Thymus (tissue), 11 donors: ENCODE results near the gene THTPA. TPM values are rescaled to one million over a fixed set of nuclear protein-coding genes. Genes with fewer than 3 reads are reported as not detected.

Experiments used
- DNase-seq, 9 donors: peaks; one replicate each; pipeline ENCODE4 v3.0.0-alpha.2; 2013; ENCODE audit warnings: low spot score in 9 of 9, low read depth in 6 of 9, missing footprints in 1 of 9
- H3K27ac ChIP-seq, 2 donors: one replicate each; pipeline ENCODE4 v1.5.1; 2013; ENCODE audit warnings: control low read depth in 1 of 2, low read depth in 1 of 2, low read length in 1 of 2, mild to moderate bottlenecking in 1 of 2, moderate library complexity in 1 of 2
- H3K27me3 ChIP-seq, 2 donors: one replicate each; pipeline ENCODE4 v1.5.1; 2013; ENCODE audit warnings: low read length in 1 of 2; ENCODE audit not compliant: control insufficient read depth in 2 of 2, insufficient read depth in 1 of 2
- H3K36me3 ChIP-seq, 2 donors: one replicate each; pipeline ENCODE4 v1.5.1; 2013; ENCODE audit warnings: low read length in 1 of 2, mild to moderate bottlenecking in 1 of 2, moderate library complexity in 1 of 2; ENCODE audit not compliant: control insufficient read depth in 2 of 2, insufficient read depth in 2 of 2
- H3K4me1 ChIP-seq, 2 donors: one replicate each; pipeline ENCODE4 v1.5.1; 2013; ENCODE audit warnings: low read length in 2 of 2; ENCODE audit not compliant: control insufficient read depth in 2 of 2, insufficient read depth in 2 of 2
- H3K4me3 ChIP-seq, 2 donors: one replicate each; pipeline ENCODE4 v1.5.1; 2013; ENCODE audit warnings: low read length in 2 of 2, control low read depth in 1 of 2, mild to moderate bottlenecking in 1 of 2
- H3K9me3 ChIP-seq, 2 donors: one replicate each; pipeline ENCODE4 v1.5.1; 2013; ENCODE audit warnings: low read length in 1 of 2, mild to moderate bottlenecking in 1 of 2; ENCODE audit not compliant: control insufficient read depth in 2 of 2, insufficient read depth in 1 of 2
- WGBS: extraction: QIAGEN DNeasy Blood & Tissue Kit; methylation state at CpG from one replicate; pipeline ENCODE4 v1.1.7; 2013; 5-methylcytosine and 5-hydroxymethylcytosine counted together
- polyA plus RNA-seq: library from polyadenylated mRNA; stranded (reverse); fragments of 200-250 nt; gene quantifications from one replicate; pipeline ENCODE4 v1.2.3, GENCODE V29; 2013
- total RNA-seq: library from RNA; stranded (reverse); fragments of 120-200 nt; gene quantifications from one replicate; pipeline ENCODE4 v1.2.4, GENCODE V29; 2013
- donor health status: healthy.

The THTPA gene
- total and polyA plus RNA-seq, 2 donors: 6.7 to 8.8 TPM

DNA sequence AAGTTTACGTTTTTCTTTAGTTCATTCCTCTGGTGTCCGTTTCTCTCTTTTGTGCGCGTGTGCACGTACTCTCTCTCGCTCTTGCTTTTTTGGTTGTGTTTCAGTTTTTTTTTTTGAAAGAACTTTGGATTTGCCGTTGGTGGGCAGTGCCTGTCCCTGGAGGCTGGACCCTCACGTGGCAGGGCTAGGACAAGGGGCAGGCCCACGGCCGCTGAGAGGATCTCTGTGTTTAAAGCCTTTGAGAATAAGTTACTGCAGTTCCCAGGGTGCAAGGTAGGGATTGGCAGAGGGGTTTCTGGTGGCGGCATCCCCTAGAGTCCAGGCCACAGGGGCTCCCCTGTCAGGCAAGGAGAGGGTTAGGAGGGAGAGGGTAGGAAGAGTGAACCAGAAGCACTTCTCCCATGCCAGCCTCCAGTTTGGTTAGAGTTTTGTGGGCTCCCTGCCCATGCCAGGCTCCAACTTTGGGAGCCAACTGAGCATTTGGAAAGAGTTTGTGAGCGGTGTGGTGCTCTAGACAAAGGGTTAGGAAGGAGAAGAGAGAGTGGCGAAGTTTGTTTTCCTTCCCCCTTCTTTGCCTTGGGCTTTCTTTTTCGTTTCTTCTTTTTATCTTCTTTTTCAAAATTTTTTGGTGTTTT lies 35.1 kb upstream of the THTPA start:
- H3K36me3 ChIP-seq: peaks cover 0 to 4% of the 10 kb centered on the region in 2 donors
- no peak overlapping the region for H3K27ac ChIP-seq
- no peak overlapping the region for H3K4me3 ChIP-seq
- WGBS: 95% methylated on average over 14 of the region's 14 CpGs
- no peaks in the 10 kb centered on the region for H3K27me3 ChIP-seq
- DNase-seq: no peak
- no peaks in the 10 kb centered on the region for H3K4me1 ChIP-seq
- no peaks in the 10 kb centered on the region for H3K9me3 ChIP-seq

DNA sequence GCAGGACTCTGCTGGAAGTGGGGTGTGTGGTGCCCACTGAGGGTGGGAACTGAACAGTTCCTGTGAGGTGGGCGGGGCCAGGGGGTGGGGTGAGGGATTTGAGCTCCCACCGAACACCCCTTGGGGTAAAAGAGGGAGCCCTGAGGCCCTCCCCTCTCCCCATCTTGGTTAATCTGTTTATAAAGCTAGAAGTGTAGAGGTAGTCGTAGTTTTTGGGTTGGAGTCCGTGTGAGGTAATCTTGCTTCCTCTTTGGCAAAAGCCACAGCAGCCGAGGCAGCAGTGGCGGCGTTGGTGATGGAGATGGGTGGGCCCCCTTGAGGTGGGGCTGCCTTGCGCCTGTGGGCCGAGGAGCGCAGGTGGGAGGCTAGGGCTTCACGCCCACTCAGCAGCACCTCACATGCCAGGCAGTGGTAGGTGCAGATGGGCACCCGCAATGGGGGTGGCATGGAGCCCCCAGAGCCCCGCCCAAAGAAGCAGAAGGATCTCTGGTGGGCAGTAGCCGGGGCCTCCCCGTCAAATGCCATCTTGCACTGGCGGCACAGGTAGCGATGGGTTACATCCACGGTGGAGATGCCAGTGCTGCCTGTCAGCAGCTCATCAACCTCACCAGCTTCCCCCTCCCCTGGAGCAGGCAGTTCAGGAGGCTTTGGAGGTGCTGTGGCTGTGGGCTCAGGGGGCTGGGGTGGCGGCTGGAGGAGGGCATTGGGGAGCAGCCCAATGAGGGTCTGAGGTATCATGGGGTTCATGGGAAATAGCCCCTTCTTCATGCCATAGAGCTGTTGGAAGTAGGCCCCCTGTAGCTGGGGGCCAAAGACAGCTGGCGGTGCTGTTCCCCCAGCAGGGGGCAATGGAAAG lies 34.1 kb upstream of the THTPA start:
- WGBS: 73% methylated on average over 20 of the region's 20 CpGs
- no peak for DNase-seq
- no peaks in the 10 kb centered on the region for H3K4me1 ChIP-seq

DNA sequence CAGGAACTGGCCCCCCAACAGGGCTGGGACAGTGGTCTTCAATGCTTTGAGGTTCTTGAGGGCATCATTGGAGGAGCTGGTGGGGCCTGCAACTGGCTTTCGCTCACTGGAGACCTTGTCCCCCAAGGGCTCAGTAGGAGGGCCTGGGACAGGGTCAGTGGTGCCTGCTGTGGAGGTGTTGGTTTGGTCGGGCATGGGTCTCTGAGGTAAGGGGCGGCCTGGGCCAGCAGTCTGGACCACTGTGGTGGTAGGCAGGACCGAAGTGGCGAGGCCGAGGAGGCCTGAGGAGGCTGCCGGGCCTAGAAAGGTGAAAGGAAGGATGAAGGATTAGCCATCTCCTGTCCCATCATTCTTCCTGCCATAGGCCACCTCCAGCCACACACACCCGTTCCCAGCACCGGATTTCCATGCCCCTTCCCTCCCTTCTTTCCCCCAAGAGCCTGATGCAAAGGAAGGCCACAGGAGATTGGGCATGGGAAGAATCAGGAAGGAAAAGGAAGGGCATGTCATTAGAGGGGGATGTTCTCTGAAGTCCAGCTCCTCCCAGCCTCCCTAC lies 33.4 kb upstream of the THTPA start:
- WGBS: 97% methylated on average over 9 of the region's 9 CpGs
- no peak for DNase-seq

More for the DNA sequence above, 34.1 kb upstream of the THTPA start:
- H3K27ac ChIP-seq: no peak overlapping the region
- H3K27me3 ChIP-seq: no peaks in the 10 kb centered on the region
- no peaks in the 10 kb centered on the region for H3K9me3 ChIP-seq
- no peak overlapping the region for H3K4me3 ChIP-seq
- peaks cover 0 to 4% of the 10 kb centered on the region in 2 donors for H3K36me3 ChIP-seq

DNA sequence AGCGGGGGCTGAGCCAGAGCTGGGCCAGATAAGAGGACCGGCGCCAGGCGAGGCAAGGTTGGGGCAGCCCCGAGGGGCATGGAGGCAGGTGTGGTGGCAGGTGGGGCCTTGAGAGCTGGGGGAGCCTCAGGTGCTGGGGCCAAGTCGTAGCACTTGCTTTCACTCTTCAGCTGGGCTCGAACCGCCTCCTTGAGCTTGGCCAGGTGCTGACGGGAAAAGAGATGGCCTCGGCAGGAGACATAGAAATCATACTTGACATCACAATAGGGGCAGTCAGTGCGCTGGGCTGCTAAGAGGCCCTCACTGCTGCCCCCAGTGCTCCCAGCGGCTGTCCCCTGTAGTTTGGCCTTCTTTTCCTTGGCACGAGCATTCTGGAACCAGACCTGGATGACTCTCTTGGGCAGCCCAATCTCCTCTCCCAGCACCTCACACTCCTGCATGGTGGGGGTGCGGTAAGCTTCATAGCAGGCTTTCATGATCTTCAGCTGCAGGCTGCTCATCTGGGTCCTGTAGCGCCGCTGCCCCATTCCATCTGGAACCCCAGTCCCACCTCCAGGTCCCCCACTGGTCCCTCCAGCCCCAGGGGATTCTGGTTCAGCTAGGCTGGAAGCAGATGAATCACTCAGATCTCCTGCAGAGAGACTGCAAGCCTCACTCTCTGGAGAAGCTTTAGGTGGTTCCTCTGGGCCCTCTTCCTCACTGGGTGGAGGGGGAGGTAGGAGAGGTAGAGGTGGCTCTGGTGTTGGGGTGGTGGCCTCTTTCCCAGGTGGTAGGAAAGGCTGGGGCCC lies 32.6 kb upstream of the THTPA start:
- Histone ChIP-seq H3K27me3 (no peaks in the 10 kb centered on the region), H3K36me3 (peaks cover 0 to 4% of the 10 kb centered on the region in 2 donors), H3K4me1 (no peaks in the 10 kb centered on the region), H3K27ac (no peak overlapping the region), H3K4me3 (no peak overlapping the region), H3K9me3 (no peaks in the 10 kb centered on the region)
- WGBS: 95% methylated on average over 16 of the region's 16 CpGs
- DNase-seq: no peak

More for the DNA sequence above, 33.4 kb upstream of the THTPA start:
- Histone ChIP-seq H3K9me3 (no peaks in the 10 kb centered on the region), H3K4me1 (no peaks in the 10 kb centered on the region), H3K4me3 (no peak overlapping the region), H3K27ac (no peak overlapping the region), H3K27me3 (no peaks in the 10 kb centered on the region), H3K36me3 (peaks cover 0 to 4% of the 10 kb centered on the region in 2 donors)

DNA sequence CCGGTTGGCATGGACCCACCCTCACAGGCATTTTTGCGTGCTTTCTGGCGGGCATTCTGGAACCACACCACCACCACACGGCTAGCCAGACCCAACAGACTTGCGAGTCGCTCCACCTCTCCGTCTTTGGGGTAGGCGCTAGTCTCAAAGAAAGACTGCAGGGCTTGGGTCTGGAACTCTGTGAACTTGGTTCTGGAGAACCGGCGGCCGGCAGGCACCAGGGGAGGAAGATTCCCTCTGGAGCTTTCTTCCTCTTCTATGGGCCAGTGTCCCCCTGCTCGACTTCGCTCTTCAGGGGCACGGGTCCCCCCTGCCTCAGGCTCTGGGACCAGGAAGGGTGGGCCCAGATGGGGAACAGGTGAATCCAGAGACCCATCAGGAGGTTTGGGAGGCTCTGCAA lies 31.1 kb upstream of the THTPA start:
- Histone ChIP-seq H3K27ac (no peak overlapping the region), H3K4me1 (no peaks in the 10 kb centered on the region), H3K4me3 (no peak overlapping the region), H3K36me3 (peaks cover 0 to 4% of the 10 kb centered on the region in 2 donors), H3K27me3 (no peaks in the 10 kb centered on the region), H3K9me3 (no peaks in the 10 kb centered on the region)
- no peak for DNase-seq
- WGBS: 97% methylated on average over 14 of the region's 14 CpGs

DNA sequence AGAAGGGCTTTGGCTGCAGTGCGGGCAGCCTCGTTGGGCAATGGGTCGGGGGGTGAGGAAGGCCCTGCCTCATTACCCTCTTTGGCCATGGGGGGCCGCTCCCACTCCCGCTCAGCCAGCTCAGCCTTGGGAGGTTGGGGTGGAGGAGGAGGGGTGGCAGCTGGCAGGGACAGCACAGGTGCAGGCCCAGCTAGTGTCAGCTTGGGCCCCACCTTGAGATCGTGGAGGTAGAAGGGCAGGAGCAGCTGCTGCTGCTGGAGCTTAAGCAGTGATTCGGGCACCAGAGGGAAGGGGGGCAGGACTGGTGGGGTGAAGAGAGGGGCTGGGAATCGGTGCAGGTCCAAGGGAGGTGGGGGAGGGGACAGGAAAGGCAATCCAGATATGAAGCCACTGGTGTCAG lies 30.5 kb upstream of the THTPA start:
- H3K4me3 ChIP-seq: no peak overlapping the region
- no peaks in the 10 kb centered on the region for H3K27me3 ChIP-seq
- H3K36me3 ChIP-seq: peaks cover 0 to 4% of the 10 kb centered on the region in 2 donors
- no peak for DNase-seq
- no peaks in the 10 kb centered on the region for H3K9me3 ChIP-seq
- H3K27ac ChIP-seq: no peak overlapping the region
- 90% methylated on average over 8 of the region's 8 CpGs for WGBS
- H3K4me1 ChIP-seq: peaks cover 0 to 4% of the 10 kb centered on the region in 2 donors

DNA sequence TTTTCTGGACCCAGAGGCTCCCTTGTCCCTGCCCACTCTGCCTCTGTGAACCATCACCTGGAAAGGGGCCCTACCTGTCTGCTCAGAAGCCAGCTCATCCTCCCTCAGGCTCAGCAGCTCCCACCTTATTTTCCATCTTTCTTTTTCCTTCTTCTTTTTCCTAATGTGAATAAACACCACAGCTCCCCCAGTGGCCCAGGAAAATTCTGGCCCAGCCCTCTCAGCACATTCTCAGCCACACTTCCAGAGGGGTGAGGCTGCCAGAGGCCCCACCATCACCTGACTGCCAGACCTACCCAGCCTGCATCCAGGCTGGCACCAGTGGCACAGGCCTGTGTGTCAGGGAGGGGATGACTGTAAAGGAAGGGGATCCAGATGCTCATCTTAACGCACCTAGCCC lies 27.5 kb upstream of the THTPA start:
- Histone ChIP-seq H3K27ac (no peak overlapping the region), H3K4me1 (peaks cover 0 to 16% of the 10 kb centered on the region in 2 donors), H3K27me3 (no peaks in the 10 kb centered on the region), H3K9me3 (no peaks in the 10 kb centered on the region), H3K4me3 (no peak overlapping the region), H3K36me3 (no peaks in the 10 kb centered on the region)
- no peak for DNase-seq
- WGBS: 98% methylated on average over 1 of the region's 1 CpG

DNA sequence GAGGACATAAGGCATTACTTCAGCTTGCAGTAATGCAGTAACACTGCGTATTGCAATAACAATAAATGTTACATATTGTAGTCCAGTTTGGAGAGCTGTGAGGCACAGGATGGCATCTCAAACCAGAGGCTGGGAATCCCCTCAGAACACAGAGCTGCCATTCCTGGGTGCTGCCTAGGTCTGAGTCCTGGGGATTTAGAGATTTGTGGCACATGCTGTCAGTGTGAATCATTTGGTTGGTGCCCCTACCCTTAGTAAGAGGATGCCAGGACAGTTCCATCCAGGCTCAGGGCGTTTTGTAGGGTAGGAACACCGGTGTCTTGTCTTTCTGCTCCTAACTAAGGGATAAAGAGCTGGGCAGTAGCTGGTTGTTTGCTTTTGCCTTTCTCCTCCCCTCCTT lies 27.1 kb upstream of the THTPA start:
- Histone ChIP-seq H3K27ac (no peak overlapping the region), H3K4me3 (no peak overlapping the region), H3K27me3 (no peaks in the 10 kb centered on the region), H3K9me3 (no peaks in the 10 kb centered on the region), H3K36me3 (no peaks in the 10 kb centered on the region), H3K4me1 (peaks cover 0 to 16% of the 10 kb centered on the region in 2 donors)
- no peak for DNase-seq
- WGBS: 96% methylated on average over 3 of the region's 3 CpGs
